Epithelial cell of esophagus (primary cell): ENCODE measurements around the gene FGD6.

Experiments
- DNase-seq: peaks from one replicate; pipeline ENCODE4 v3.0.0; 2010; ENCODE audit warnings: low read depth
- H3K4me3 ChIP-seq: 2 replicates; pipeline ENCODE4 v1.5.1; 2011; ENCODE audit warnings: mild to moderate bottlenecking, low read length, control low read depth
- CTCF ChIP-seq: IDR thresholded peaks from 2 replicates; pipeline ENCODE4 v1.5.1; 2011; ENCODE audit warnings: low read depth, mild to moderate bottlenecking, low read length, control low read depth, inconsistent platforms; ENCODE audit not compliant: insufficient read depth; ENCODE audit errors: missing control alignments

Gene FGD6

DNA sequence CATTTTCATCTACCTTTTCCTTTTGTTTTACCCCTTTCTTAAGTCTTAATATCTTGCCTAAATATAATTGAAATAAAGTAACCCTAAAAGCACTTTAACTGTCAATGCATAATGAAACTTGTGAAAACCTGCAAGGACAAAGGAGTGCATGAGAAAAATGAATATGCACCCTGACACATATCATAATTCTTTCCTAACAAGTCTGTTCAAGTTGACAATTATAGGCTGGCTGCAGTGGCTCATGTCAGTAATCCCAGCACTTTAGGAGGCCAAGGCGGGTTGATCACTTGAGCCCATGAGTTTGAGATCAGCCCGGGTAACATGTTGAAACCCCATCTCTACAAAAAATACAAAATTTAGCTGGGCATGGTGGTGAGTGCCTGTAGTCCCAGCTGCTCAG is 65.4 kb downstream of the FGD6 start:
- no peak for TF ChIP-seq CTCF
- no peak overlapping the region for H3K4me3 ChIP-seq
- peak; percentile 91 for DNase-seq

DNA sequence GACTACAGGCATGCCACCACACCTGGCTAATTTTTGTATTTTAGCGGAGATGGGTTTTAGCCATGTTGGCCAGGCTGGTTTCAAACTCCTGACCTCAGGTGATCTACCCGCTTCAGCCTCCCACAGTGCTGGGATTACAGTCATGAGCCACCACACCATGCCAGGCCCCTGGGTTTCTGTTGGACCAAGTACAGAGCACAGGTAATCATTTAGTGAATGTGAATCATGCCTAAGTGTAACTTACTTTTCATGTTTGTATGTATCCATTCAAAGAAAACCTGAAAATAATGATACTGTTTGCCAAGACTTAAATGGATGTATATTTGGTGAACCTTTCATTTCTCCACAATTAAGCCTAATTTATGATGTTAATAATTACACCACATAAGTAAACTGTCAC is 65.9 kb downstream of the FGD6 start:
- peak; percentile 79 for DNase-seq
- no peak overlapping the region for H3K4me3 ChIP-seq
- no peak for TF ChIP-seq CTCF

DNA sequence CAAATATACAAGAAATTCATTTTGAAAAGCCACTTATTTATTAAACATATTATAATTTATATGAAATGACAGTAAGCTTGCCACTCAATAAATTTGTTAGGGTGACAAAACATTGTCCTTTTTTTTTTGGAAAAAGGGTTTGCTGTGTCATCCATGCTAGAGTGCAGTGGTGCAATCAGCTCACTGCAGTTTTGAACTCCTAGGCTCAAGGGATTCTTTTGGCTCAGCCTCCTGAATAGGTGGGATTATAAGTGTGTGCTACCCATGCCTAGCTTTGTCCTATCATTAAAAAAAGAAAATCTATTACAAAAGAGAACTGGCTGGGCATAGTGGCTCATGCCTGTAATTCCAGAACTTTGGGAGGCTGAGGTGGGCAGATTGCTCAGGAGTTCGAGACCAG is 66.8 kb downstream of the FGD6 start:
- no peak for DNase-seq
- TF ChIP-seq CTCF: no peak
- no peak overlapping the region for H3K4me3 ChIP-seq

DNA sequence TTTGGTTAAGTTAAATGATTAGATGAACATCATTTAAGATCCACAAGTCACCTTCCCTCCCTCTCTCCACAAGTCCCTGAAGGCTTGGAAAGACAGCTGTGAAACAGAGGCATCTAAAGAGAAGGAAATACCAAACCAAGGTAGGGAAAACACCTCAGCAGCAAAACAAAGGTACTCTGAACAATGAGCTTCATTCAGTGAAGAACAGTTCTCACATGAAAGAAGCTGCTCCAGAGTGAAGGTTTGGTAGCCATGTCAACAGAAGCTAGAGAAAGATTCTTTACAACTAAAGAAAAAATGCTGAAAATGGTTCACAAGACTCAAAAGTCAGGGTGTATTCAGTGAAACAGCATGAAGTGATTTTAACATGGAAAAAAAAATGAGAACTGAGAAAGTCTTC is 69.4 kb downstream of the FGD6 start:
- TF ChIP-seq CTCF: no peak
- H3K4me3 ChIP-seq: no peak overlapping the region
- no peak for DNase-seq

GRCh38 chr12:95146769-95147168 is 70.5 kb downstream of the FGD6 start:
- no peak for DNase-seq
- no peak for TF ChIP-seq CTCF
- H3K4me3 ChIP-seq: no peak overlapping the region

DNA sequence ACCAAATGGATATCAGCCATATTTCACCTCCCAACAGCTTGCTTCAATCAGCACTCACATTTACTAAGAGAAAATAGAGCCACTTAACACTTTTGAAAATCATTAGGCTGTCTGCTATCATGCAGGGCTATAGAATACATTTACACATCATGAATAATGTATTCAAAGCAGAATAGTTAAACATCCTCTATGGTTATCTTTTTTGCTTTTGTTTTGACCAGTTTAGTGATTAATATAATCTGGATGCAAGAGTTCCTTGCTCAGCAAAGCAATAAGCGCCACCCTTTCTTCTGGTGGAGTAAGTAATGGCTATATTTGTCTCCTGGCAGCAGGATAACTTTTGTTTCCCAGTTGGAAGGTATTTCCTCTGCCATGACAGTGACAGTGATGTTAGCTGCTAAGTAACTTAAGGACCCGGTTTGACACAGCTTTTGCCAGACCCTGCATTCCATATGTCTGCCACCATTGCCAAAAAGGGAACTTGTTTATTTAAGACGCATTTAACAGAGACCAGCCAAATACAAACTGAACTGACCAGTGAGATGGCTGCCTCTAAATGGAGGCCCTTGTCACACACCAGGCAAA is 73.6 kb downstream of the FGD6 start:
- TF ChIP-seq CTCF: no peak
- no peak overlapping the region for H3K4me3 ChIP-seq
- DNase-seq: no peak

DNA sequence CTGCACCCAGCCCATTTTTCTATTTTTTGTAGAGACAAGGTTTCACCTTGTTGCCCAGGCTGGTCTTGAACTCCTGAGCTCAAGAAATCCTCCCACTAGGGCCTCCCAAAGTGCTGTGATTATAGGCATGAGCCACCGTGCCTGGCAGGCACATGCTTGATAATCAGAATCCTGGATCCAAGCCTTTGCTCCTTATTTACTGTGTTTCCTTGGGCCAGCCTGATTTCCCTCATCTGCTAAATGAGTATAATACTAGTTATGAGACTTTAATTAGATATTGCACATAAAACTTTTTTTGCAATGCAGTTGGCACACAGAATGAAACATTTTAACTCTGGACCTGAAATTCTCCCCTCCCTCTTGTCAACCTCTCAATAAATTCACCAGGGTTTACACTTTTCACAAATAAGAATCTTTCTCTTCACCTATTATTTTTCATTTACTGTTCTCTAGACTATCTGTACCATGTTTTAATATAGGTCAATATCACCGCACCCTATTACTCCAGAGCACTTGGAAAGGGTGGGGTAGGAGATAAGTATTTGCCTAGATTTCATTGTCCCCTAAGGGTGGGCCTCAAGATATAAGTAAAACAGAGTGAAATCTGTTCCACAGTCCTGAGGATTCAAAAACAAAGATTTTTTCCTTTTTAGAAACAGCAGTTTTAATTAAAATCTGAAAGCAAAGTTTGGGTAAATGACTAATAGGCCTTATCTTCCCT is 74.7 kb downstream of the FGD6 start:
- no peak for DNase-seq
- no peak for TF ChIP-seq CTCF
- no peak overlapping the region for H3K4me3 ChIP-seq
